ENCODE measurements around the gene PACSIN1. TPM values are rescaled to one million over a fixed set of nuclear protein-coding genes. Genes with fewer than 3 reads are reported as not detected.

Gene PACSIN1
- total RNA-seq, 2 experiments from 2014 or later = 19.3 to 88.4 TPM

DNA sequence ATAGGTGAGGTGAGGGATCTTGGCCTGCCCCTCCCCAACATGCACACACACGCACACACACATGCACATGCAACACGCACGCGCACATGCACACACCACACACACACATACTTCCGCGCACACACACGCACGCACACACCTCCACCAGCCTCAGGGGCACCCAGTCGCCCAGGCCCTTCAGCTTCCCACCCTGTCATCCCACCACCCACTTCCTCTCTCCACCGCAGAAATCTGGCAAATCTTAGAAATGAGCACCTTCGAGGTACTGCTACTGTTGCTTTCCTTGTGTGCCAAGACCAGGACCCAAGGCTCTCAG is 89.1 kb downstream of the PACSIN1 start:
- DNase-seq (ENCODE audit: low spot score) = no peak
- Histone ChIP-seq H3K27ac (ENCODE audit: low read depth, low read length, poor library complexity, severe bottlenecking) (no peak overlapping the region), H3K36me3 (ENCODE audit: insufficient read depth, low read length) (no peaks in the 10 kb centered on the region), H3K4me3 (ENCODE audit: low read depth, low read length, poor library complexity, severe bottlenecking) (no peak overlapping the region), H4K20me1 (ENCODE audit: insufficient read depth, low read length) (no peaks in the 10 kb centered on the region), H2AFZ (ENCODE audit: low read length) (no peak overlapping the region), H3K9me3 (ENCODE audit: low read length) (no peaks in the 10 kb centered on the region), H3K4me2 (ENCODE audit: low read length) (no peak overlapping the region), H3K79me2 (ENCODE audit: insufficient read depth, low read depth, low read length) (no peaks in the 10 kb centered on the region), H3K9me2 (ENCODE audit: insufficient read depth, low read length) (no peaks in the 10 kb centered on the region), H3K4me1 (ENCODE audit: insufficient read depth, low read length, poor library complexity, severe bottlenecking) (peaks cover 9% of the 10 kb centered on the region)
- intact Hi-C loops (cut with micrococcal nuclease; ENCODE audit: unreplicated experiment) = no loop called here
- ChIA-PET POLR2A (interaction anchor here (0.5 kb wide), 1 partner anchor 27 kb away, joined by 3 read pairs; no protein-coding TSS in a partner anchor), CTCF (ENCODE audit: unreplicated experiment) (interaction anchor here (1.2 kb wide), 1 partner anchor 9 kb away, joined by 3 read pairs; no protein-coding TSS in a partner anchor)
- no TSS peak for BruUV-seq (replicated peaks)
- TF ChIP-seq, protein P1, sequence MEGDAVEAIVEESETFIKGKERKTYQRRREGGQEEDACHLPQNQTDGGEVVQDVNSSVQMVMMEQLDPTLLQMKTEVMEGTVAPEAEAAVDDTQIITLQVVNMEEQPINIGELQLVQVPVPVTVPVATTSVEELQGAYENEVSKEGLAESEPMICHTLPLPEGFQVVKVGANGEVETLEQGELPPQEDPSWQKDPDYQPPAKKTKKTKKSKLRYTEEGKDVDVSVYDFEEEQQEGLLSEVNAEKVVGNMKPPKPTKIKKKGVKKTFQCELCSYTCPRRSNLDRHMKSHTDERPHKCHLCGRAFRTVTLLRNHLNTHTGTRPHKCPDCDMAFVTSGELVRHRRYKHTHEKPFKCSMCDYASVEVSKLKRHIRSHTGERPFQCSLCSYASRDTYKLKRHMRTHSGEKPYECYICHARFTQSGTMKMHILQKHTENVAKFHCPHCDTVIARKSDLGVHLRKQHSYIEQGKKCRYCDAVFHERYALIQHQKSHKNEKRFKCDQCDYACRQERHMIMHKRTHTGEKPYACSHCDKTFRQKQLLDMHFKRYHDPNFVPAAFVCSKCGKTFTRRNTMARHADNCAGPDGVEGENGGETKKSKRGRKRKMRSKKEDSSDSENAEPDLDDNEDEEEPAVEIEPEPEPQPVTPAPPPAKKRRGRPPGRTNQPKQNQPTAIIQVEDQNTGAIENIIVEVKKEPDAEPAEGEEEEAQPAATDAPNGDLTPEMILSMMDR (conservative IDR thresholded peaks at IDR 0.05; ENCODE audit: low read length) = no peak
- no peak for TF ChIP-seq EZH2phosphoT487 (IDR thresholded peaks at IDR 0.05; ENCODE audit: borderline replicate concordance, low read depth, low read length)

DNA sequence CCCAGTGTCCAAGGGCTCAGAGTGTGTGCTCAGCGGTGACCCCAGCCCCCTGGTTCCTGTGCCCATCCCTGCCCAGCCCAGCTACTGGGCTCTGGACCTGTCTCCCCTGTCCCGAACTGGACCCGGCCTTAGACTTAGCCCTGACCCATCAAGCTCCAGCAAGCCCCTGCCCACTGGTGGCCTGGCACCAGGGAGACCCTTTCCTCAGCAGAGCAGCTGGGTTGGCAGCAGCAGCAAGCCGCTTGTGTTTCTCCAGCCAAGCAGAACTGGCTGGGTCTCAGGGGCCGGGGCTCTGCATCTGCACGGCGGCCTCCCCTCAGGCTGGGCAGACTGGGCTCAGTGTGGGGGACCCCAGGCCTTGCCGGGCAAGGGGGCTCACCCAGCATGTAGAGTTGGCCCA is 89.5 kb downstream of the PACSIN1 start:
- Histone ChIP-seq H3K4me3 (ENCODE audit: low read depth, low read length, poor library complexity, severe bottlenecking) (no peak overlapping the region), H2AFZ (ENCODE audit: low read length) (no peak overlapping the region), H3K4me2 (ENCODE audit: low read length) (no peak overlapping the region), H4K20me1 (ENCODE audit: insufficient read depth, low read length) (no peaks in the 10 kb centered on the region), H3K9me2 (ENCODE audit: insufficient read depth, low read length) (no peaks in the 10 kb centered on the region), H3K4me1 (ENCODE audit: insufficient read depth, low read length, poor library complexity, severe bottlenecking) (peaks cover 9% of the 10 kb centered on the region), H3K79me2 (ENCODE audit: insufficient read depth, low read depth, low read length) (no peaks in the 10 kb centered on the region), H3K36me3 (ENCODE audit: insufficient read depth, low read length) (no peaks in the 10 kb centered on the region), H3K27ac (ENCODE audit: low read depth, low read length, poor library complexity, severe bottlenecking) (no peak overlapping the region), H3K9me3 (ENCODE audit: low read length) (no peaks in the 10 kb centered on the region)
- intact Hi-C loops (cut with micrococcal nuclease; ENCODE audit: unreplicated experiment) = no loop called here
- no peak for DNase-seq (ENCODE audit: low spot score)
- no TSS peak for BruUV-seq (replicated peaks)
- CTCF ChIA-PET (ENCODE audit: unreplicated experiment) = interaction anchor here (1.2 kb wide), 1 partner anchor 9 kb away, joined by 3 read pairs; no protein-coding TSS in a partner anchor
- TF ChIP-seq EZH2phosphoT487 (IDR thresholded peaks at IDR 0.05; ENCODE audit: borderline replicate concordance, low read depth, low read length) = no peak
- TF ChIP-seq, protein P1 (conservative IDR thresholded peaks at IDR 0.05; ENCODE audit: low read length) = no peak
- POLR2A ChIA-PET = interaction anchor here (0.5 kb wide), 1 partner anchor 27 kb away, joined by 3 read pairs; no protein-coding TSS in a partner anchor

DNA sequence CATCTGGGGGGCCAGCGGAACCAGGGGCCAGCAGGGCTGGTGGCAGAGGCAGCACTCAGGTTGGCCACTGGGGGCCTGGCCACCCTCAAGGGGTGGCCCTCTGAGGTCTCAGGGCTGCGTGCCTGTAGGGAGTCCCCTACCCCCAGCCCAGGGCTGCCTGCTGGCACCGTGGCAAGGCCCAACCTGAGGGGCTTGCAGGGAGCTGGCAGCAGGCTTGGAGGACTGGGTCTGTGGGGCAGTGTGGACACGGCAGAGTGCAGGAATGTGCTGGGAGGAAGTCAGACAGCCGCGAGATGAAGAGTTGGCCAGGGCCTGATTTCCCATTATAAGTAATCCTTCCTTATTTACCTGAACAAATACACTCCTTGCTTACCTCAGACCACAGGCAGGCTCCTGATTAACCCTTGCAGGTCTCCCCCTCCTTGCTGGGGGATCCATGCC is 90.2 kb downstream of the PACSIN1 start, which contains the start of gene SPDEF:
Gene SPDEF (minus strand): TSS at position 299 of the 441 bp plus-strand sequence. CDS start 11,874 bp downstream, outside the sequence.
- Histone ChIP-seq H3K9me3 (ENCODE audit: low read length) (no peaks in the 10 kb centered on the region), H4K20me1 (ENCODE audit: insufficient read depth, low read length) (no peaks in the 10 kb centered on the region), H3K9me2 (ENCODE audit: insufficient read depth, low read length) (no peaks in the 10 kb centered on the region), H3K36me3 (ENCODE audit: insufficient read depth, low read length) (no peaks in the 10 kb centered on the region), H3K4me1 (ENCODE audit: insufficient read depth, low read length, poor library complexity, severe bottlenecking) (peaks cover 9% of the 10 kb centered on the region), H3K4me2 (ENCODE audit: low read length) (no peak within 1 kb of the TSS), H3K4me3 (ENCODE audit: low read depth, low read length, poor library complexity, severe bottlenecking) (no peak within 1 kb of the TSS), H2AFZ (ENCODE audit: low read length) (no peak within 1 kb of the TSS), H3K27ac (ENCODE audit: low read depth, low read length, poor library complexity, severe bottlenecking) (no peak within 1 kb of the TSS), H3K79me2 (ENCODE audit: insufficient read depth, low read depth, low read length) (no peaks in the 10 kb centered on the region)
- no peak for DNase-seq (ENCODE audit: low spot score)
- ChIA-PET POLR2A (no interaction called here), CTCF (ENCODE audit: unreplicated experiment) (interaction anchor here (0.6 kb wide), 1 partner anchor 41 kb away, joined by 4 read pairs; no protein-coding TSS in a partner anchor)
- TF ChIP-seq EZH2phosphoT487 (IDR thresholded peaks at IDR 0.05; ENCODE audit: borderline replicate concordance, low read depth, low read length) = no peak
- TF ChIP-seq, protein P1 (conservative IDR thresholded peaks at IDR 0.05; ENCODE audit: low read length) = no peak
- no TSS peak for BruUV-seq (replicated peaks)
- intact Hi-C loops (cut with micrococcal nuclease; ENCODE audit: unreplicated experiment) = no loop called here

Measured in OCI-LY7 (cell line).